ENCODE measurements around the gene TGIF1.
A peak's percentile ranks its signal among the peaks of the same experiment; 100 is the strongest.

The TGIF1 gene

GRCh38 chr18:3442919-3443318, 7.1 kb upstream of the TGIF1 start:
- H3K9me3 ChIP-seq (ENCODE audit: low read depth, low read length): no peaks in the 10 kb centered on the region
- no peak overlapping the region for H3K9ac ChIP-seq (ENCODE audit: insufficient read length)
- TF ChIP-seq EZH2 (IDR thresholded peaks at IDR 0.05): no peak
- no peak overlapping the region for H3K27ac ChIP-seq
- no peak for DNase-seq (ENCODE audit: low read depth, low spot score)
- H3K36me3 ChIP-seq (ENCODE audit: insufficient read depth, low read length): no peaks in the 10 kb centered on the region
- no peak overlapping the region for H3K4me3 ChIP-seq

GRCh38 chr18:3444296-3444695, 5.7 kb upstream of the TGIF1 start:
- TF ChIP-seq POLR2AphosphoS5 (IDR thresholded peaks at IDR 0.05; ENCODE audit: borderline replicate concordance, low read depth, low read length) (no peak), FOXP2 (optimal IDR thresholded peaks at IDR 0.05; ENCODE audit: control extremely low read depth, extremely low read length, insufficient read depth) (no peak), EZH2 (IDR thresholded peaks at IDR 0.05) (no peak)
- H3K9ac ChIP-seq (ENCODE audit: insufficient read length): no peak overlapping the region
- H3K36me3 ChIP-seq (ENCODE audit: insufficient read depth, low read length): no peaks in the 10 kb centered on the region
- no peaks in the 10 kb centered on the region for H3K9me3 ChIP-seq (ENCODE audit: low read depth, low read length)
- no peak for DNase-seq (ENCODE audit: low read depth, low spot score)
- no peak overlapping the region for H3K4me3 ChIP-seq
- no peak overlapping the region for H3K27ac ChIP-seq

GRCh38 chr18:3444954-3445353, 5.0 kb upstream of the TGIF1 start:
- Histone ChIP-seq H3K36me3 (ENCODE audit: insufficient read depth, low read length) (no peaks in the 10 kb centered on the region), H3K27ac (no peak overlapping the region), H3K4me3 (no peak overlapping the region), H3K9ac (ENCODE audit: insufficient read length) (no peak overlapping the region), H3K9me3 (ENCODE audit: low read depth, low read length) (no peaks in the 10 kb centered on the region)
- no peak for DNase-seq (ENCODE audit: low read depth, low spot score)
- TF ChIP-seq EZH2 (IDR thresholded peaks at IDR 0.05) (no peak), POLR2AphosphoS5 (IDR thresholded peaks at IDR 0.05; ENCODE audit: borderline replicate concordance, low read depth, low read length) (no peak), FOXP2 (optimal IDR thresholded peaks at IDR 0.05; ENCODE audit: control extremely low read depth, extremely low read length, insufficient read depth) (no peak)

- no peak for TF ChIP-seq POLR2AphosphoS5 (IDR thresholded peaks at IDR 0.05; ENCODE audit: borderline replicate concordance, low read depth, low read length)
- TF ChIP-seq FOXP2 (optimal IDR thresholded peaks at IDR 0.05; ENCODE audit: control extremely low read depth, extremely low read length, insufficient read depth): no peak
- TF ChIP-seq EZH2 (IDR thresholded peaks at IDR 0.05): no peak
- DNase-seq (ENCODE audit: low read depth, low spot score): no peak
- H3K36me3 ChIP-seq (ENCODE audit: insufficient read depth, low read length): no peaks in the 10 kb centered on the region
- no peaks in the 10 kb centered on the region for H3K9me3 ChIP-seq (ENCODE audit: low read depth, low read length)
- peak overlapping the region; percentile 98 for H3K27ac ChIP-seq
- peak overlapping the region; percentile 80 for H3K4me3 ChIP-seq
- H3K9ac ChIP-seq (ENCODE audit: insufficient read length): peak overlapping the region; percentile 90
Measured at GRCh38 chr18:3447068-3447894, 2.7 kb upstream of the TGIF1 start.

GRCh38 chr18:3447895-3448837, 1.8 kb upstream of the TGIF1 start:
- no peaks in the 10 kb centered on the region for H3K36me3 ChIP-seq (ENCODE audit: insufficient read depth, low read length)
- TF ChIP-seq EZH2 (IDR thresholded peaks at IDR 0.05): no peak
- peak; percentile 87 for TF ChIP-seq POLR2AphosphoS5 (IDR thresholded peaks at IDR 0.05; ENCODE audit: borderline replicate concordance, low read depth, low read length)
- DNase-seq (ENCODE audit: low read depth, low spot score): no peak
- peak overlapping the region; percentile 80 for H3K4me3 ChIP-seq
- H3K9me3 ChIP-seq (ENCODE audit: low read depth, low read length): no peaks in the 10 kb centered on the region
- peak overlapping the region; percentile 98 for H3K27ac ChIP-seq
- peak overlapping the region; percentile 90 for H3K9ac ChIP-seq (ENCODE audit: insufficient read length)

- DNase-seq (ENCODE audit: low read depth, low spot score): no peak
- H3K27ac ChIP-seq: peak overlapping the region; percentile 91
- TF ChIP-seq FOXP2 (optimal IDR thresholded peaks at IDR 0.05; ENCODE audit: control extremely low read depth, extremely low read length, insufficient read depth): peak; percentile 85
- no peak for TF ChIP-seq EZH2 (IDR thresholded peaks at IDR 0.05)
- peak; percentile 36 for TF ChIP-seq POLR2AphosphoS5 (IDR thresholded peaks at IDR 0.05; ENCODE audit: borderline replicate concordance, low read depth, low read length)
Measured at GRCh38 chr18:3448838-3449511, 997 bp upstream of the TGIF1 start.

GRCh38 chr18:3449512-3450011, 410 bp upstream of the TGIF1 start:
- Histone ChIP-seq H3K4me3 (peak overlapping the region; percentile 80), H3K27ac (peak overlapping the region; percentile 89), H3K9ac (ENCODE audit: insufficient read length) (peak overlapping the region; percentile 80), H3K36me3 (ENCODE audit: insufficient read depth, low read length) (no peaks in the 10 kb centered on the region), H3K9me3 (ENCODE audit: low read depth, low read length) (no peaks in the 10 kb centered on the region)
- DNase-seq (ENCODE audit: low read depth, low spot score): no peak
- no peak for TF ChIP-seq EZH2 (IDR thresholded peaks at IDR 0.05)
- no peak for TF ChIP-seq FOXP2 (optimal IDR thresholded peaks at IDR 0.05; ENCODE audit: control extremely low read depth, extremely low read length, insufficient read depth)
- no peak for TF ChIP-seq POLR2AphosphoS5 (IDR thresholded peaks at IDR 0.05; ENCODE audit: borderline replicate concordance, low read depth, low read length)

More at GRCh38 chr18:3448838-3449511, 997 bp upstream of the TGIF1 start:
- Histone ChIP-seq H3K9ac (ENCODE audit: insufficient read length) (peak overlapping the region; percentile 80), H3K4me3 (peak overlapping the region; percentile 80), H3K9me3 (ENCODE audit: low read depth, low read length) (no peaks in the 10 kb centered on the region), H3K36me3 (ENCODE audit: insufficient read depth, low read length) (no peaks in the 10 kb centered on the region)

GRCh38 chr18:3450799-3451182, 819 bp downstream of the TGIF1 start:
- H3K9ac ChIP-seq (ENCODE audit: insufficient read length): peak overlapping the region; percentile 93
- peak overlapping the region; percentile 80 for H3K4me3 ChIP-seq
- DNase-seq (ENCODE audit: low read depth, low spot score): no peak
- H3K27ac ChIP-seq: peak overlapping the region; percentile 97
- H3K9me3 ChIP-seq (ENCODE audit: low read depth, low read length): no peaks in the 10 kb centered on the region
- TF ChIP-seq EZH2 (IDR thresholded peaks at IDR 0.05): no peak
- no peak for TF ChIP-seq FOXP2 (optimal IDR thresholded peaks at IDR 0.05; ENCODE audit: control extremely low read depth, extremely low read length, insufficient read depth)
- no peak for TF ChIP-seq POLR2AphosphoS5 (IDR thresholded peaks at IDR 0.05; ENCODE audit: borderline replicate concordance, low read depth, low read length)
- peaks cover 4% of the 10 kb centered on the region; the same call in 1 of the 2 replicates for H3K36me3 ChIP-seq (ENCODE audit: insufficient read depth, low read length)
